K562 (cell line): ENCODE measurements around the gene CHI3L1.

Experiments
- ESRRB ChIP-seq: fragments of 250-450 bp; sonication (Bioruptor Pico); IDR thresholded peaks from 2 replicates; pipeline ENCODE4 v1.5.0; 2020; ENCODE audit warnings: mild to moderate bottlenecking, moderate library complexity, borderline replicate concordance
- POLR2A ChIP-seq: fragments of 450-650 bp; conservative IDR thresholded peaks from 2 replicates; pipeline ENCODE4 v1.6.1; 2016
- SPI1 ChIP-seq: IDR thresholded peaks from 2 replicates; pipeline ENCODE4 v1.6.1; 2011; ENCODE audit warnings: low read depth, low read length, control low read depth, borderline replicate concordance
- TAF1 ChIP-seq: IDR thresholded peaks from 2 replicates; pipeline ENCODE4 v1.6.1; 2011; ENCODE audit warnings: mild to moderate bottlenecking, low read length, moderate library complexity; ENCODE audit not compliant: insufficient read depth, control insufficient read depth, severe bottlenecking; ENCODE audit errors: extremely low read depth
- XRCC3 ChIP-seq: fragments of 450-650 bp; IDR thresholded peaks from 2 replicates; pipeline ENCODE4 v1.6.1; 2017; ENCODE audit warnings: mild to moderate bottlenecking, moderate library complexity
- ZNF24 ChIP-seq: fragments of 450-650 bp; IDR thresholded peaks from 2 replicates; pipeline ENCODE4 v1.6.1; 2016
- ZNF274 ChIP-seq: IDR thresholded peaks from 2 replicates; pipeline ENCODE4 v1.6.1; 2011; ENCODE audit warnings: low read depth, mild to moderate bottlenecking, low read length, moderate library complexity, borderline replicate concordance
- ZNF507 ChIP-seq: conservative IDR thresholded peaks from 2 replicates; pipeline ENCODE4 v1.6.1; 2017; ENCODE audit warnings: missing genetic modification characterization, missing compliant biosample characterization
- TF ChIP-seq, protein P1 (sequence below): IDR thresholded peaks from 2 replicates; pipeline ENCODE4 v1.6.1; 2016; ENCODE audit warnings: missing genetic modification characterization, missing compliant biosample characterization

DNA sequence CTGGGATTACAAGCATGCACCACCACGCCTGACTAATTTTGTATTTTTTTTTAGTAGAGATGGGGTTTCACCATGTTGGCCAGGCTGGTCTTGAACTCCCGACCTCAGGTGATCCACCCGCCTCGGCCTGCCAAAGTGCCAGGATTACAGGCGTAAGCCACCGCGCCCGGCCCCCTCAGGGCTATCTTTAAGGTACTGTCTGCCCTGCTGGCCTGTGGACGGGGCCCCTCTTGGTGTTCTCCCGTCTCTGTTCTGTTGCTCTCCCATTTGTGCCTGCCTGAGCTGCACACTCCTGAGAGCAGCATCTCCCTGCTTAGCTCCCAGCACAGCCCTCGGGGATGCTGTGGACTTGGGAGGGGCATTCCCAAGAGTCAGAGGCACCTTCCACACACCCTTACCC is 24.8 kb downstream of the CHI3L1 start:
- TF ChIP-seq POLR2A = no peak
- TF ChIP-seq ZNF507 (tag) = no peak
- TF ChIP-seq, protein P1, sequence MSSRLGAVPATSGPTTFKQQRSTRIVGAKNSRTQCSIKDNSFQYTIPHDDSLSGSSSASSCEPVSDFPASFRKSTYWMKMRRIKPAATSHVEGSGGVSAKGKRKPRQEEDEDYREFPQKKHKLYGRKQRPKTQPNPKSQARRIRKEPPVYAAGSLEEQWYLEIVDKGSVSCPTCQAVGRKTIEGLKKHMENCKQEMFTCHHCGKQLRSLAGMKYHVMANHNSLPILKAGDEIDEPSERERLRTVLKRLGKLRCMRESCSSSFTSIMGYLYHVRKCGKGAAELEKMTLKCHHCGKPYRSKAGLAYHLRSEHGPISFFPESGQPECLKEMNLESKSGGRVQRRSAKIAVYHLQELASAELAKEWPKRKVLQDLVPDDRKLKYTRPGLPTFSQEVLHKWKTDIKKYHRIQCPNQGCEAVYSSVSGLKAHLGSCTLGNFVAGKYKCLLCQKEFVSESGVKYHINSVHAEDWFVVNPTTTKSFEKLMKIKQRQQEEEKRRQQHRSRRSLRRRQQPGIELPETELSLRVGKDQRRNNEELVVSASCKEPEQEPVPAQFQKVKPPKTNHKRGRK = no peak
- no peak for TF ChIP-seq ZNF24
- no peak for TF ChIP-seq ZNF274
- TF ChIP-seq XRCC3 = no peak
- no peak for TF ChIP-seq ESRRB
- TF ChIP-seq TAF1 = no peak
- no peak for TF ChIP-seq SPI1
